Neural cell (in vitro differentiated cells): Measurements from ENCODE around the gene PIGZ.

Experiments used
- EP300 ChIP-seq: fragments of 450-650 bp; conservative IDR thresholded peaks from 2 replicates; pipeline ENCODE4 v1.6.1; 2014; ENCODE audit warnings: antibody characterized with exemption, mild to moderate bottlenecking, moderate library complexity; ENCODE audit not compliant: poor library complexity, severe bottlenecking
- EZH2 ChIP-seq: fragments of 200-600, 300-800 bp; shearing (Covaris generic), sonication (generic); IDR thresholded peaks from 2 replicates; pipeline ENCODE4 v1.6.1; 2014; ENCODE audit warnings: antibody characterized with exemption, low read length, borderline replicate concordance, mild to moderate bottlenecking; ENCODE audit not compliant: insufficient read depth, poor library complexity, severe bottlenecking
- MXI1 ChIP-seq: fragments of 450-650 bp; conservative IDR thresholded peaks from 2 replicates; pipeline ENCODE4 v1.6.1; 2014; ENCODE audit warnings: antibody characterized with exemption, mild to moderate bottlenecking; ENCODE audit not compliant: poor library complexity, severe bottlenecking
- POLR2AphosphoS5 ChIP-seq: IDR thresholded peaks from 2 replicates; pipeline ENCODE4 v1.6.1; 2012
- SMC3 ChIP-seq: fragments of 450-650 bp; conservative IDR thresholded peaks from 2 replicates; pipeline ENCODE4 v1.6.1; 2014; ENCODE audit warnings: antibody characterized with exemption, mild to moderate bottlenecking, moderate library complexity; ENCODE audit not compliant: poor library complexity
- TAF1 ChIP-seq: IDR thresholded peaks from 2 replicates; pipeline ENCODE4 v1.6.1; 2012; ENCODE audit warnings: low read depth
- TF ChIP-seq, protein P1 (sequence below): fragments of 450-650 bp; IDR thresholded peaks from 2 replicates; pipeline ENCODE4 v1.5.1; 2014; ENCODE audit warnings: antibody characterized with exemption, mild to moderate bottlenecking, moderate library complexity; ENCODE audit not compliant: poor library complexity, severe bottlenecking
- TF ChIP-seq, protein P2 (sequence below): IDR thresholded peaks from 2 replicates; pipeline ENCODE4 v1.6.1; 2012; ENCODE audit warnings: borderline replicate concordance

DNA sequence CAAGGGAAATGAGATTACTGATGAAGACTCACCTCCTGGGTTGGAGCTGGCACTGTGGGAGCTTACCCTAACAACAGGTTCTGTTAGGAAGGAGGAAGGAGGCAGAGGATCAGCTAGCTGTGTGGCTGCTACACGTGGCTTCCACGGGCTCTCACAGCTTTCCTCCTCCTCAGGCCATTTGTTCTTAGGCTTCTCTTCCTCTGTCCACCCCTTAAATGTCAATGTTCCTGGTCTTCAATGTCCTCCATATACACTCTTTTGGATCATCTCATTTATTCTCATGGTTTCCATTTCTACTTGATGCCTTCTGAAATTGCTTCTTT lies 5.0 kb downstream of the PIGZ start:
- no peak for TF ChIP-seq EP300
- TF ChIP-seq, protein P1, sequence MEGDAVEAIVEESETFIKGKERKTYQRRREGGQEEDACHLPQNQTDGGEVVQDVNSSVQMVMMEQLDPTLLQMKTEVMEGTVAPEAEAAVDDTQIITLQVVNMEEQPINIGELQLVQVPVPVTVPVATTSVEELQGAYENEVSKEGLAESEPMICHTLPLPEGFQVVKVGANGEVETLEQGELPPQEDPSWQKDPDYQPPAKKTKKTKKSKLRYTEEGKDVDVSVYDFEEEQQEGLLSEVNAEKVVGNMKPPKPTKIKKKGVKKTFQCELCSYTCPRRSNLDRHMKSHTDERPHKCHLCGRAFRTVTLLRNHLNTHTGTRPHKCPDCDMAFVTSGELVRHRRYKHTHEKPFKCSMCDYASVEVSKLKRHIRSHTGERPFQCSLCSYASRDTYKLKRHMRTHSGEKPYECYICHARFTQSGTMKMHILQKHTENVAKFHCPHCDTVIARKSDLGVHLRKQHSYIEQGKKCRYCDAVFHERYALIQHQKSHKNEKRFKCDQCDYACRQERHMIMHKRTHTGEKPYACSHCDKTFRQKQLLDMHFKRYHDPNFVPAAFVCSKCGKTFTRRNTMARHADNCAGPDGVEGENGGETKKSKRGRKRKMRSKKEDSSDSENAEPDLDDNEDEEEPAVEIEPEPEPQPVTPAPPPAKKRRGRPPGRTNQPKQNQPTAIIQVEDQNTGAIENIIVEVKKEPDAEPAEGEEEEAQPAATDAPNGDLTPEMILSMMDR: no peak
- no peak for TF ChIP-seq POLR2AphosphoS5
- TF ChIP-seq EZH2: no peak
- TF ChIP-seq SMC3: no peak
- TF ChIP-seq, protein P2, sequence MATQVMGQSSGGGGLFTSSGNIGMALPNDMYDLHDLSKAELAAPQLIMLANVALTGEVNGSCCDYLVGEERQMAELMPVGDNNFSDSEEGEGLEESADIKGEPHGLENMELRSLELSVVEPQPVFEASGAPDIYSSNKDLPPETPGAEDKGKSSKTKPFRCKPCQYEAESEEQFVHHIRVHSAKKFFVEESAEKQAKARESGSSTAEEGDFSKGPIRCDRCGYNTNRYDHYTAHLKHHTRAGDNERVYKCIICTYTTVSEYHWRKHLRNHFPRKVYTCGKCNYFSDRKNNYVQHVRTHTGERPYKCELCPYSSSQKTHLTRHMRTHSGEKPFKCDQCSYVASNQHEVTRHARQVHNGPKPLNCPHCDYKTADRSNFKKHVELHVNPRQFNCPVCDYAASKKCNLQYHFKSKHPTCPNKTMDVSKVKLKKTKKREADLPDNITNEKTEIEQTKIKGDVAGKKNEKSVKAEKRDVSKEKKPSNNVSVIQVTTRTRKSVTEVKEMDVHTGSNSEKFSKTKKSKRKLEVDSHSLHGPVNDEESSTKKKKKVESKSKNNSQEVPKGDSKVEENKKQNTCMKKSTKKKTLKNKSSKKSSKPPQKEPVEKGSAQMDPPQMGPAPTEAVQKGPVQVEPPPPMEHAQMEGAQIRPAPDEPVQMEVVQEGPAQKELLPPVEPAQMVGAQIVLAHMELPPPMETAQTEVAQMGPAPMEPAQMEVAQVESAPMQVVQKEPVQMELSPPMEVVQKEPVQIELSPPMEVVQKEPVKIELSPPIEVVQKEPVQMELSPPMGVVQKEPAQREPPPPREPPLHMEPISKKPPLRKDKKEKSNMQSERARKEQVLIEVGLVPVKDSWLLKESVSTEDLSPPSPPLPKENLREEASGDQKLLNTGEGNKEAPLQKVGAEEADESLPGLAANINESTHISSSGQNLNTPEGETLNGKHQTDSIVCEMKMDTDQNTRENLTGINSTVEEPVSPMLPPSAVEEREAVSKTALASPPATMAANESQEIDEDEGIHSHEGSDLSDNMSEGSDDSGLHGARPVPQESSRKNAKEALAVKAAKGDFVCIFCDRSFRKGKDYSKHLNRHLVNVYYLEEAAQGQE: no peak
- TF ChIP-seq TAF1: no peak
- no peak for TF ChIP-seq MXI1
